Activated CD8-positive, alpha-beta T cell treated with anti-CD3 and anti-CD28 coated beads for 36 hours (primary cell): ENCODE data around the gene PKNOX2. TPM values are rescaled to one million over a fixed set of nuclear protein-coding genes. Genes with fewer than 3 reads are reported as not detected.

Experiments used
- ATAC-seq: fragments of 200-7000 bp; cut with Tn5 transposase; one replicate; pipeline ENCODE4 v1.10.0; 2021; ENCODE audit warnings: mild to moderate bottlenecking, moderate library complexity
- CTCF ChIA-PET: fragments of 350-600 bp; sonication (Branson Sonifier 250); formaldehyde crosslinking; loops from one replicate; lab custom pipeline; 2021; ENCODE audit warnings: antibody characterized with exemption; lab: Charles Lee
- POLR2A ChIA-PET: fragments of 350-600 bp; sonication (Branson Sonifier 250); formaldehyde crosslinking; loops from one replicate; lab custom pipeline; 2021; ENCODE audit warnings: antibody characterized with exemption; lab: Charles Lee
- DNase-seq: peaks from one replicate; pipeline ENCODE4 v3.0.0-alpha.2; 2020
- H3K27ac Mint-ChIP-seq: one replicate; pipeline ENCODE4 v1.8.0; 2021; ENCODE audit warnings: mild to moderate bottlenecking, mixed read lengths
- H3K27me3 Mint-ChIP-seq: one replicate; pipeline ENCODE4 v1.8.0; 2021; ENCODE audit warnings: mixed read lengths
- H3K36me3 Mint-ChIP-seq: one replicate; pipeline ENCODE4 v1.8.0; 2021; ENCODE audit warnings: low read depth, mixed read lengths
- H3K4me1 Mint-ChIP-seq: one replicate; pipeline ENCODE4 v1.8.0; 2021; ENCODE audit warnings: low read depth, mixed read lengths
- H3K4me3 Mint-ChIP-seq: one replicate; pipeline ENCODE4 v1.8.0; 2021; ENCODE audit warnings: mild to moderate bottlenecking, moderate library complexity, mixed read lengths
- H3K9me3 Mint-ChIP-seq: one replicate; pipeline ENCODE4 v1.8.0; 2021; ENCODE audit warnings: mixed read lengths
- intact Hi-C: fragments of 100-400 bp; cut with micrococcal nuclease; formaldehyde crosslinking; loops from one replicate; pipeline ENCODE4 v1.10.0; 2022
- total RNA-seq, 2 experiments: library from RNA; stranded (reverse); gene quantifications; one replicate each; pipeline ENCODE4 v1.2.3, GENCODE V29; 2021
- TF ChIP-seq, protein P1 (sequence below): fragments of 200-600 bp; IDR thresholded peaks from one replicate; pipeline ENCODE4 v1.8.0; 2022; ENCODE audit warnings: antibody characterized with exemption, mild to moderate bottlenecking

Gene PKNOX2
- total RNA-seq, 2 experiments from 2014 or later, result not detected

- POLR2A ChIA-PET, result no interaction called here
- Mint-ChIP-seq H3K36me3 (no peaks in the 10 kb centered on the region), H3K4me3 (no peak overlapping the region)
These were observed 10.1 kb downstream of the PKNOX2 start for GRCh38 chr11:125174686-125175085.

DNA sequence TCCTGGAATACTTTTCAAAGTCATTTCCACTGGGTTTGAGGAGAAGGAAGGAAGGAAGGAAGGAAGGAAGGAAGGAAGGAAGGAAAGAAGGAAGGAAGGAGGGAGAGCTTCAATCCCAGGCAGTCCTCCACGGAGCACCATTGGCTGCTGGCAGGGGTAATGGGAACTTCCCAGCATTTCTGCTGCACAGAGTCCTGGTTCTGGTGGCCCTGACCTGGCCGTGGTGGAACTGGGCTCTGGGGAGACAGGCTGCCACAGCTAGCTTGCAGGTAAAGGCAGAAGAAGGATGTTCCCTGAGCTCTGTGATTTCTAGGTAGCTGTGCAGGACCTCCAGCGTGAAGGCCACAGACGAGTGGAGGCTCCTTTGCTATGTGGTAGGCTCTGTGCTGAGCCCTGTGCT is 10.6 kb downstream of the PKNOX2 start:
- no peaks in the 10 kb centered on the region for H3K9me3 Mint-ChIP-seq

More at GRCh38 chr11:125174686-125175085, 10.1 kb downstream of the PKNOX2 start:
- no peak for DNase-seq
- Mint-ChIP-seq H3K9me3 (no peaks in the 10 kb centered on the region), H3K27me3 (peaks cover 45% of the 10 kb centered on the region), H3K27ac (no peak overlapping the region), H3K4me1 (no peaks in the 10 kb centered on the region)
- TF ChIP-seq, protein P1, sequence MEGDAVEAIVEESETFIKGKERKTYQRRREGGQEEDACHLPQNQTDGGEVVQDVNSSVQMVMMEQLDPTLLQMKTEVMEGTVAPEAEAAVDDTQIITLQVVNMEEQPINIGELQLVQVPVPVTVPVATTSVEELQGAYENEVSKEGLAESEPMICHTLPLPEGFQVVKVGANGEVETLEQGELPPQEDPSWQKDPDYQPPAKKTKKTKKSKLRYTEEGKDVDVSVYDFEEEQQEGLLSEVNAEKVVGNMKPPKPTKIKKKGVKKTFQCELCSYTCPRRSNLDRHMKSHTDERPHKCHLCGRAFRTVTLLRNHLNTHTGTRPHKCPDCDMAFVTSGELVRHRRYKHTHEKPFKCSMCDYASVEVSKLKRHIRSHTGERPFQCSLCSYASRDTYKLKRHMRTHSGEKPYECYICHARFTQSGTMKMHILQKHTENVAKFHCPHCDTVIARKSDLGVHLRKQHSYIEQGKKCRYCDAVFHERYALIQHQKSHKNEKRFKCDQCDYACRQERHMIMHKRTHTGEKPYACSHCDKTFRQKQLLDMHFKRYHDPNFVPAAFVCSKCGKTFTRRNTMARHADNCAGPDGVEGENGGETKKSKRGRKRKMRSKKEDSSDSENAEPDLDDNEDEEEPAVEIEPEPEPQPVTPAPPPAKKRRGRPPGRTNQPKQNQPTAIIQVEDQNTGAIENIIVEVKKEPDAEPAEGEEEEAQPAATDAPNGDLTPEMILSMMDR, result no peak
- CTCF ChIA-PET, result no interaction called here
- no peak for ATAC-seq
- intact Hi-C loops, result no loop called here

DNA sequence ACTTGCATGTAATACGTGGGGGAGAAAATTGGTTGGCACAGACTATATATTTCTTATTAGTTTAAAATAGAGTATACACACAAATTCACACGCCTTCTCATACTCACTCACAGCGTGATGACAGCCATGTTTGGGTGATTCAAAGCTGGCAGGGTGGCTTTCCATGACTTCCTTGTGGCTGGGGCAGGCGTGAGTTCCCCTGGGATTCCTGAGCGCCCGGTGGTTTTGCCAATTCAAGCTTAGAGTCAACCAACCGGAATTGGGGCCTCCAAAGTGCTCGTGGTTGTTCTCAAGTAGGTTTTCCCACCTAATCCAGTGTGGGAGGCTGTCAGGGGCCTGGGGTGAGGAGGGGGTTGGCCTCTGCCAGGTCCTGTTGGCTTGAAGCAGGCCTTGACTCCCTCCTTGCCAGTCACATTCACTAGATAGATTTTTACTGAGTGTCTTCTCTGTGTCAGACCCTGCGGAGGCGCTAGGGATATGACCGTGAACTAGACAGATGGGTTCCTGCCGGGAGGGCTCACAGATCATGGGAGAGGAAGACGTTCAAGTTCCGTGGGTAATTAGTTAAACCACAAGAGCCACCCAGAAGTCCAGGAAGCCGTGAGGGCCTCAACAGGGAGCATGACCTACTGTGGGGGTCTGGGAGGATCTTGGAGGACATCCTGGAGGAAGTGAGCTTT is 11.5 kb downstream of the PKNOX2 start:
- ATAC-seq (no peak), DNase-seq (no peak)
- intact Hi-C loops, result no loop called here
- ChIA-PET POLR2A (interaction anchor here (0.6 kb wide), 1 partner anchor 86 kb away, joined by 3 read pairs; no protein-coding TSS in a partner anchor), CTCF (no interaction called here)
- Mint-ChIP-seq H3K27me3 (peaks cover 40% of the 10 kb centered on the region), H3K4me3 (no peak overlapping the region), H3K9me3 (no peaks in the 10 kb centered on the region), H3K27ac (no peak overlapping the region), H3K4me1 (no peaks in the 10 kb centered on the region), H3K36me3 (no peaks in the 10 kb centered on the region)
- TF ChIP-seq, protein P1, result no peak

More for the DNA sequence above, 10.6 kb downstream of the PKNOX2 start:
- no peak overlapping the region for H3K27ac Mint-ChIP-seq
- no peak for ATAC-seq
- no peaks in the 10 kb centered on the region for H3K4me1 Mint-ChIP-seq
- ChIA-PET CTCF (no interaction called here), POLR2A (no interaction called here)
- TF ChIP-seq, protein P1, result no peak
- peaks cover 43% of the 10 kb centered on the region for H3K27me3 Mint-ChIP-seq
- no peak overlapping the region for H3K4me3 Mint-ChIP-seq
- intact Hi-C loops, result no loop called here
- no peak for DNase-seq
- no peaks in the 10 kb centered on the region for H3K36me3 Mint-ChIP-seq

- intact Hi-C loops, result no loop called here
These were observed 12.3 kb downstream of the PKNOX2 start for GRCh38 chr11:125176866-125177265.

GRCh38 chr11:125177543-125177942 is 13.0 kb downstream of the PKNOX2 start:
- POLR2A ChIA-PET, result no interaction called here
- Mint-ChIP-seq H3K36me3 (no peaks in the 10 kb centered on the region), H3K9me3 (no peaks in the 10 kb centered on the region), H3K4me3 (no peak overlapping the region), H3K4me1 (no peaks in the 10 kb centered on the region), H3K27me3 (peaks cover 38% of the 10 kb centered on the region), H3K27ac (no peak overlapping the region)
- DNase-seq (no peak), ATAC-seq (no peak)
- TF ChIP-seq, protein P1, result no peak
- CTCF ChIA-PET, result no interaction called here
- intact Hi-C loops, result no loop called here

More at GRCh38 chr11:125176866-125177265, 12.3 kb downstream of the PKNOX2 start:
- DNase-seq, result peak; percentile 6
- H3K9me3 Mint-ChIP-seq, result no peaks in the 10 kb centered on the region
- ChIA-PET POLR2A (no interaction called here), CTCF (no interaction called here)
- H3K27me3 Mint-ChIP-seq, result peaks cover 39% of the 10 kb centered on the region
- no peak overlapping the region for H3K27ac Mint-ChIP-seq
- no peak for ATAC-seq
- TF ChIP-seq, protein P1, result no peak
- H3K36me3 Mint-ChIP-seq, result no peaks in the 10 kb centered on the region
- H3K4me3 Mint-ChIP-seq, result no peak overlapping the region
- H3K4me1 Mint-ChIP-seq, result no peaks in the 10 kb centered on the region
